ENCODE measurements around the gene CPNE2. TPM values are rescaled to one million over a fixed set of nuclear protein-coding genes. Genes with fewer than 3 reads are reported as not detected.

The CPNE2 gene
- total RNA-seq, 3 donors from 2014 or later (not counting 1 experiment from before 2014, with no cell fraction given), result 2.0 to 2.6 (median 2.4) TPM

DNA sequence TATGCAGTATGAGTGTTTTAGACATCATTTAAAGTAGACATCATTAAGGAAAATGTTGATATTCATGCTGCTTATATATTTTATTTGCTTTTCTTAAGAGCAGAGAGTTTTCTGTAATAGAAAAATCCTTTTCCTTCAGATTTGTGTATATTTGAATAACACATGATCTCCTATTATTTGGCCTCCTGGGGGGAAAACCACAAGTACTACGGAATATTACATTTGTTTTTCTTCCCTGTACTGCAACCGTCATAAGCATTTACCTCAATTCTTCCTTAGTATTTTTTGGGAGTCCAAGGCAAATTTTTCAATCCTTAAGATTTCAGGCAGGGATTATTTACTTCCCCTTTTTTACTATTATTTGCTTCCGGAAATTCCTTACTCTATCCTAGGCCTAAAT lies 99.8 kb downstream of the CPNE2 start:
- H3K27ac Mint-ChIP-seq, result no peak overlapping the region
- WGBS (ENCODE audit: insufficient coverage), result 77% methylated on average over 2 of the region's 3 CpGs
- no peaks in the 10 kb centered on the region for H3K9me3 ChIP-seq (ENCODE audit: control insufficient read depth, insufficient read depth, low read length)

DNA sequence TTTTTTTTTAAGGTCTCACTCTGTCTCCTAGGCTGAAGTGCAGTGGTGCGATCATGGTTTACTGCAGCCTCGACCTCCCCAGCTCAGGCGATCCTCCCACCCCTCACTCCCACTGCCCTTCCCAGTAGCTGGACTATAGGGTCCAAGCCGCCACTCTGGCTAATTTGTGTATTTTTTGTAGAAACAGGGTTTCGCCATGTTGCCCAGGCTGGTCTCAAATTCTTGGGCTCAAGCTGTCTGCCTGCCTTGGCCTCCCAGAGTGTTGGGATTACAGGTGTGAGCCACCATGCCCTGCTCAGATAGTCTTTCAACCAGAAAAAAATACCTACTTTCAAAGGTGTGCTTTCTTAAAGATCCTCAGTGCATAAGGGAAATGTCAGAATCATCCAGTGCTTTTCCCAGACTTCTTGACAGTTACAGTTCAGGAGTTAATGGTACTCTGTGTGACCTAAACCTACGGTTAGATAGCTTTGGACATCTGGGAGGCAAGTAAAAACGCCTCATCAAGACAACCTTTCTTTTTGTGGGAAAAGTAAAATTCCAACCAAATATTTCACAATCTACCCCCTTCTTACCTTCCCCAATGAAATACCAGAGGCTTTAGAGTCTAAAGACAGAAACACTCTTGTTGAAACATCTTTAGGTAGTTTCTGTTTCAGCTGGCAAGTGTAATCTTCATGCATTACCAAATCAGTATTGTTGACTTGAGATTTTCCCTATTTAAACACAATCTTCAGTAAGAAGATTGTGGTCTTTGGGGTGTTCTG lies 100.5 kb downstream of the CPNE2 start:
- 85% methylated on average over 7 of the region's 7 CpGs for WGBS (ENCODE audit: insufficient coverage)
- DNase-seq (no peak), ATAC-seq (no peak)
- no peaks in the 10 kb centered on the region for H3K9me3 ChIP-seq (ENCODE audit: control insufficient read depth, insufficient read depth, low read length)
- intact Hi-C loops (cut with micrococcal nuclease), result no loop called here
- H3K4me1 ChIP-seq (ENCODE audit: control insufficient read depth, insufficient read depth, low read length), result no peaks in the 10 kb centered on the region
- H3K27me3 ChIP-seq (ENCODE audit: control insufficient read depth, insufficient read depth, low read length), result no peaks in the 10 kb centered on the region
- H3K4me3 ChIP-seq (ENCODE audit: low read length), result no peak overlapping the region
- Mint-ChIP-seq H3K4me3 (no peak overlapping the region), H3K36me3 (no peaks in the 10 kb centered on the region), H3K4me1 (peaks cover 12 to 16% of the 10 kb centered on the region in 2 donors), H3K27me3 (ENCODE audit: low read depth in 2 of 2) (no peaks in the 10 kb centered on the region), H3K27ac (no peak overlapping the region), H3K9me3 (no peaks in the 10 kb centered on the region)
- no peak for TF ChIP-seq CTCF (IDR thresholded peaks at IDR 0.05)
- peaks cover 3% of the 10 kb centered on the region for H3K36me3 ChIP-seq (ENCODE audit: control insufficient read depth, insufficient read depth, low read length)
- H3K27ac ChIP-seq (ENCODE audit: low read length), result no peak overlapping the region

More for the DNA sequence above, 99.8 kb downstream of the CPNE2 start:
- Mint-ChIP-seq H3K4me1 (peaks cover 20 to 23% of the 10 kb centered on the region in 2 donors), H3K36me3 (no peaks in the 10 kb centered on the region), H3K27me3 (ENCODE audit: low read depth in 2 of 2) (no peaks in the 10 kb centered on the region), H3K4me3 (no peak overlapping the region), H3K9me3 (no peaks in the 10 kb centered on the region)
- Histone ChIP-seq H3K27ac (ENCODE audit: low read length) (no peak overlapping the region), H3K27me3 (ENCODE audit: control insufficient read depth, insufficient read depth, low read length) (no peaks in the 10 kb centered on the region), H3K36me3 (ENCODE audit: control insufficient read depth, insufficient read depth, low read length) (peaks cover 3% of the 10 kb centered on the region), H3K4me1 (ENCODE audit: control insufficient read depth, insufficient read depth, low read length) (peaks cover 6% of the 10 kb centered on the region), H3K4me3 (ENCODE audit: low read length) (no peak overlapping the region)
- no peak for TF ChIP-seq CTCF (IDR thresholded peaks at IDR 0.05)
- intact Hi-C loops (cut with micrococcal nuclease), result no loop called here
- no peak for DNase-seq
- no peak for ATAC-seq

DNA sequence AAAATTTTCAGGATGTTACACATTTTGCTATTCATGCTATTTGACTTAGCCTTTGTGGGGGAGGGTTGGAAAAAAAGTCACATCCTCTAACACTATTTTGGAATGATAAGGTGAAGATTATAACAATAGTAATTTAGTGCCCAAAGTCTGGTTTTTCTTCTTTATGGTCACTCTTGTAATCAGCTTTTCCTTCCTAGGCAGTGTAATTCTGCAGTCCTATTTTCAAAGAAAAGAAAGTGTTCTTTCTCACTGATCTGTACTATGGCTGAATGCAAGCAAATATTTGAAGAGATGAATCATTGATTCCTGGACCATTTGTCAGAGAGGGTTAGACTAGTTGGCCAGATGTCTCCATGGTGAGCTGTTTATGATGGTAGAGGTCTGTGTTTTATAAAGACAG lies 102.1 kb downstream of the CPNE2 start:
- ATAC-seq (no peak), DNase-seq (no peak)
- Histone ChIP-seq H3K36me3 (ENCODE audit: control insufficient read depth, insufficient read depth, low read length) (peaks cover 3% of the 10 kb centered on the region), H3K4me3 (ENCODE audit: low read length) (no peak overlapping the region), H3K27me3 (ENCODE audit: control insufficient read depth, insufficient read depth, low read length) (no peaks in the 10 kb centered on the region), H3K9me3 (ENCODE audit: control insufficient read depth, insufficient read depth, low read length) (no peaks in the 10 kb centered on the region), H3K27ac (ENCODE audit: low read length) (no peak overlapping the region), H3K4me1 (ENCODE audit: control insufficient read depth, insufficient read depth, low read length) (no peaks in the 10 kb centered on the region)
- Mint-ChIP-seq H3K27me3 (ENCODE audit: low read depth in 2 of 2) (no peaks in the 10 kb centered on the region), H3K36me3 (no peaks in the 10 kb centered on the region), H3K9me3 (no peaks in the 10 kb centered on the region), H3K4me3 (no peak overlapping the region), H3K4me1 (peaks cover 14 to 19% of the 10 kb centered on the region in 2 donors), H3K27ac (no peak overlapping the region)
- no peak for TF ChIP-seq CTCF (IDR thresholded peaks at IDR 0.05)
- intact Hi-C loops (cut with micrococcal nuclease), result no loop called here

DNA sequence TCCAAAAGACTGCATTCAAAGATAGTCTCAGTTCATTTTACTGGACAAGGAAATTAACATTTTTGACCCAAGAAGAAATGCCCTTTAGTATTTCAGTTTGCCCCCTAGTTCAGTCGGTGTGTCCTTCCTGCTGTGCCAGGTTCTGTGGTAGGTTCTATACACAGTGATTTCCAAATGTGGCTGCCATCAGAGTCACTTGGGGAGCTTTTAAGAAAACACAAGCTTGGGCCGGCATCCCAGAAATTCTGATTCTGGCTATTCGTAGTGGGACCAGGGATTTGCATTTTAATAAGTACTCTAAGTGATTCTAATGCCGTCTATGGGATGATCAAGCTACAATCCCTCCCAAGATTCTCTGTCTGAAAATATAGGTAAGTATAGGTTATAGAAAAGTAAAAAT lies 103.9 kb downstream of the CPNE2 start:
- no peaks in the 10 kb centered on the region for H3K27me3 ChIP-seq (ENCODE audit: control insufficient read depth, insufficient read depth, low read length)
- H3K36me3 Mint-ChIP-seq, result no peaks in the 10 kb centered on the region
- no peak overlapping the region for H3K4me3 ChIP-seq (ENCODE audit: low read length)
- H3K27ac Mint-ChIP-seq, result no peak overlapping the region
- no peaks in the 10 kb centered on the region for H3K9me3 ChIP-seq (ENCODE audit: control insufficient read depth, insufficient read depth, low read length)
- peaks cover 9 to 19% of the 10 kb centered on the region in 2 donors for H3K4me1 Mint-ChIP-seq
- WGBS (ENCODE audit: insufficient coverage), result 98% methylated on average over 4 of the region's 4 CpGs
- peaks cover 3% of the 10 kb centered on the region for H3K36me3 ChIP-seq (ENCODE audit: control insufficient read depth, insufficient read depth, low read length)
- no peaks in the 10 kb centered on the region for H3K27me3 Mint-ChIP-seq (ENCODE audit: low read depth in 2 of 2)
- ATAC-seq (no peak), DNase-seq (no peak)
- H3K4me3 Mint-ChIP-seq, result no peak overlapping the region
- no peaks in the 10 kb centered on the region for H3K9me3 Mint-ChIP-seq
- no peak for TF ChIP-seq CTCF (IDR thresholded peaks at IDR 0.05)
- intact Hi-C loops (cut with micrococcal nuclease), result no loop called here
- no peaks in the 10 kb centered on the region for H3K4me1 ChIP-seq (ENCODE audit: control insufficient read depth, insufficient read depth, low read length)
- no peak overlapping the region for H3K27ac ChIP-seq (ENCODE audit: low read length)
